Measurements from ENCODE around the gene DIAPH2.

DIAPH2 gene

GRCh38 chrX:96883608-96884007 is 199.0 kb downstream of the DIAPH2 start, which contains the start of gene RPA4:
Gene RPA4 (plus strand): TSS chrX:96883908. CDS start chrX:96884311, 403 bp downstream.
- H3K4me1 Mint-ChIP-seq (ENCODE audit: low read depth): no peaks in the 10 kb centered on the region
- DNase-seq (ENCODE audit: low spot score): no peak
- no peaks in the 10 kb centered on the region for H3K9me3 Mint-ChIP-seq
- H3K36me3 Mint-ChIP-seq (ENCODE audit: low read depth): no peaks in the 10 kb centered on the region
- no peak within 1 kb of the TSS for H3K27ac Mint-ChIP-seq
- no peak within 1 kb of the TSS for H3K4me3 Mint-ChIP-seq
- no peaks in the 10 kb centered on the region for H3K27me3 Mint-ChIP-seq (ENCODE audit: low read depth)

GRCh38 chrX:96884027-96884426 is 199.4 kb downstream of the DIAPH2 start:
- Mint-ChIP-seq H3K4me1 (ENCODE audit: low read depth) (no peaks in the 10 kb centered on the region), H3K27ac (no peak overlapping the region)

GRCh38 chrX:96889726-96890125 is 205.1 kb downstream of the DIAPH2 start:
- no peak for DNase-seq (ENCODE audit: low spot score)
- H3K36me3 Mint-ChIP-seq (ENCODE audit: low read depth): no peaks in the 10 kb centered on the region
- no peak overlapping the region for H3K4me3 Mint-ChIP-seq
- no peaks in the 10 kb centered on the region for H3K4me1 Mint-ChIP-seq (ENCODE audit: low read depth)
- H3K27ac Mint-ChIP-seq: no peak overlapping the region
- no peaks in the 10 kb centered on the region for H3K9me3 Mint-ChIP-seq
- H3K27me3 Mint-ChIP-seq (ENCODE audit: low read depth): no peaks in the 10 kb centered on the region

More at GRCh38 chrX:96884027-96884426, 199.4 kb downstream of the DIAPH2 start:
- Mint-ChIP-seq H3K4me3 (no peak overlapping the region), H3K36me3 (ENCODE audit: low read depth) (no peaks in the 10 kb centered on the region), H3K9me3 (no peaks in the 10 kb centered on the region), H3K27me3 (ENCODE audit: low read depth) (no peaks in the 10 kb centered on the region)
- DNase-seq (ENCODE audit: low spot score): no peak

GRCh38 chrX:96906741-96907140 is 222.1 kb downstream of the DIAPH2 start:
- no peaks in the 10 kb centered on the region for H3K36me3 Mint-ChIP-seq (ENCODE audit: low read depth)
- H3K4me3 Mint-ChIP-seq: no peak overlapping the region
- H3K27me3 Mint-ChIP-seq (ENCODE audit: low read depth): no peaks in the 10 kb centered on the region
- H3K4me1 Mint-ChIP-seq (ENCODE audit: low read depth): no peaks in the 10 kb centered on the region
- no peak for DNase-seq (ENCODE audit: low spot score)
- no peak overlapping the region for H3K27ac Mint-ChIP-seq
- H3K9me3 Mint-ChIP-seq: no peaks in the 10 kb centered on the region

- H3K4me1 Mint-ChIP-seq (ENCODE audit: low read depth): no peaks in the 10 kb centered on the region
- no peak for DNase-seq (ENCODE audit: low spot score)
- H3K27ac Mint-ChIP-seq: no peak overlapping the region
- H3K4me3 Mint-ChIP-seq: no peak overlapping the region
- peaks cover 1% of the 10 kb centered on the region for H3K36me3 Mint-ChIP-seq (ENCODE audit: low read depth)
- H3K27me3 Mint-ChIP-seq (ENCODE audit: low read depth): no peaks in the 10 kb centered on the region
- H3K9me3 Mint-ChIP-seq: no peaks in the 10 kb centered on the region
These were observed 223.1 kb downstream of the DIAPH2 start for GRCh38 chrX:96907516-96908272.

- H3K4me3 Mint-ChIP-seq: no peak overlapping the region
- no peaks in the 10 kb centered on the region for H3K9me3 Mint-ChIP-seq
- DNase-seq (ENCODE audit: low spot score): no peak
- peaks cover 1% of the 10 kb centered on the region for H3K36me3 Mint-ChIP-seq (ENCODE audit: low read depth)
- no peaks in the 10 kb centered on the region for H3K4me1 Mint-ChIP-seq (ENCODE audit: low read depth)
- no peak overlapping the region for H3K27ac Mint-ChIP-seq
- no peaks in the 10 kb centered on the region for H3K27me3 Mint-ChIP-seq (ENCODE audit: low read depth)
These were observed 224.6 kb downstream of the DIAPH2 start for GRCh38 chrX:96909291-96909690.

GRCh38 chrX:96918864-96919263 is 234.2 kb downstream of the DIAPH2 start:
- no peak for DNase-seq (ENCODE audit: low spot score)
- Mint-ChIP-seq H3K36me3 (ENCODE audit: low read depth) (no peaks in the 10 kb centered on the region), H3K4me1 (ENCODE audit: low read depth) (no peaks in the 10 kb centered on the region), H3K27me3 (ENCODE audit: low read depth) (no peaks in the 10 kb centered on the region), H3K4me3 (no peak overlapping the region), H3K27ac (no peak overlapping the region), H3K9me3 (no peaks in the 10 kb centered on the region)

- Mint-ChIP-seq H3K4me1 (ENCODE audit: low read depth) (no peaks in the 10 kb centered on the region), H3K36me3 (ENCODE audit: low read depth) (no peaks in the 10 kb centered on the region), H3K27me3 (ENCODE audit: low read depth) (no peaks in the 10 kb centered on the region), H3K4me3 (no peak overlapping the region), H3K27ac (no peak overlapping the region), H3K9me3 (no peaks in the 10 kb centered on the region)
- no peak for DNase-seq (ENCODE audit: low spot score)
These were observed 235.0 kb downstream of the DIAPH2 start for GRCh38 chrX:96919672-96920071.

- Mint-ChIP-seq H3K4me3 (no peak overlapping the region), H3K9me3 (no peaks in the 10 kb centered on the region), H3K27ac (no peak overlapping the region), H3K36me3 (ENCODE audit: low read depth) (peaks cover 1% of the 10 kb centered on the region), H3K4me1 (ENCODE audit: low read depth) (no peaks in the 10 kb centered on the region), H3K27me3 (ENCODE audit: low read depth) (no peaks in the 10 kb centered on the region)
- no peak for DNase-seq (ENCODE audit: low spot score)
These were observed 239.9 kb downstream of the DIAPH2 start for GRCh38 chrX:96924581-96924980.

- H3K4me3 Mint-ChIP-seq: no peak overlapping the region
- no peaks in the 10 kb centered on the region for H3K27me3 Mint-ChIP-seq (ENCODE audit: low read depth)
- no peaks in the 10 kb centered on the region for H3K9me3 Mint-ChIP-seq
- H3K27ac Mint-ChIP-seq: no peak overlapping the region
- H3K4me1 Mint-ChIP-seq (ENCODE audit: low read depth): no peaks in the 10 kb centered on the region
- peaks cover 1% of the 10 kb centered on the region for H3K36me3 Mint-ChIP-seq (ENCODE audit: low read depth)
- no peak for DNase-seq (ENCODE audit: low spot score)
These were observed 244.4 kb downstream of the DIAPH2 start for GRCh38 chrX:96929036-96929435.

- no peaks in the 10 kb centered on the region for H3K27me3 Mint-ChIP-seq (ENCODE audit: low read depth)
- no peak overlapping the region for H3K4me3 Mint-ChIP-seq
- no peak for DNase-seq (ENCODE audit: low spot score)
- no peaks in the 10 kb centered on the region for H3K4me1 Mint-ChIP-seq (ENCODE audit: low read depth)
- no peak overlapping the region for H3K27ac Mint-ChIP-seq
- H3K36me3 Mint-ChIP-seq (ENCODE audit: low read depth): peaks cover 30% of the 10 kb centered on the region
- peaks cover 21% of the 10 kb centered on the region for H3K9me3 Mint-ChIP-seq
These were observed 273.1 kb downstream of the DIAPH2 start for GRCh38 chrX:96957718-96958117.

- H3K27me3 Mint-ChIP-seq (ENCODE audit: low read depth): no peaks in the 10 kb centered on the region
- no peak overlapping the region for H3K27ac Mint-ChIP-seq
- no peak overlapping the region for H3K4me3 Mint-ChIP-seq
These were observed 287.2 kb downstream of the DIAPH2 start for GRCh38 chrX:96971812-96972211.

GRCh38 chrX:96978906-96979305 is 294.3 kb downstream of the DIAPH2 start:
- DNase-seq (ENCODE audit: low spot score): no peak
- H3K27me3 Mint-ChIP-seq (ENCODE audit: low read depth): no peaks in the 10 kb centered on the region
- H3K4me1 Mint-ChIP-seq (ENCODE audit: low read depth): no peaks in the 10 kb centered on the region
- no peaks in the 10 kb centered on the region for H3K9me3 Mint-ChIP-seq
- no peak overlapping the region for H3K27ac Mint-ChIP-seq
- no peak overlapping the region for H3K4me3 Mint-ChIP-seq
- H3K36me3 Mint-ChIP-seq (ENCODE audit: low read depth): no peaks in the 10 kb centered on the region

More at GRCh38 chrX:96971812-96972211, 287.2 kb downstream of the DIAPH2 start:
- H3K4me1 Mint-ChIP-seq (ENCODE audit: low read depth): peaks cover 1% of the 10 kb centered on the region
- H3K9me3 Mint-ChIP-seq: no peaks in the 10 kb centered on the region
- no peak for DNase-seq (ENCODE audit: low spot score)
- peaks cover 11% of the 10 kb centered on the region for H3K36me3 Mint-ChIP-seq (ENCODE audit: low read depth)

GRCh38 chrX:96979766-96980165 is 295.1 kb downstream of the DIAPH2 start:
- H3K36me3 Mint-ChIP-seq (ENCODE audit: low read depth): no peaks in the 10 kb centered on the region
- H3K27me3 Mint-ChIP-seq (ENCODE audit: low read depth): no peaks in the 10 kb centered on the region
- H3K4me3 Mint-ChIP-seq: no peak overlapping the region
- H3K9me3 Mint-ChIP-seq: no peaks in the 10 kb centered on the region
- no peak for DNase-seq (ENCODE audit: low spot score)
- H3K4me1 Mint-ChIP-seq (ENCODE audit: low read depth): no peaks in the 10 kb centered on the region
- H3K27ac Mint-ChIP-seq: no peak overlapping the region

GRCh38 chrX:96982161-96982560 is 297.5 kb downstream of the DIAPH2 start:
- Mint-ChIP-seq H3K9me3 (no peaks in the 10 kb centered on the region), H3K27ac (no peak overlapping the region), H3K27me3 (ENCODE audit: low read depth) (no peaks in the 10 kb centered on the region), H3K4me1 (ENCODE audit: low read depth) (no peaks in the 10 kb centered on the region), H3K4me3 (no peak overlapping the region), H3K36me3 (ENCODE audit: low read depth) (no peaks in the 10 kb centered on the region)
- no peak for DNase-seq (ENCODE audit: low spot score)
